ENCODE measurements around the gene COL13A1.

The COL13A1 gene

DNA sequence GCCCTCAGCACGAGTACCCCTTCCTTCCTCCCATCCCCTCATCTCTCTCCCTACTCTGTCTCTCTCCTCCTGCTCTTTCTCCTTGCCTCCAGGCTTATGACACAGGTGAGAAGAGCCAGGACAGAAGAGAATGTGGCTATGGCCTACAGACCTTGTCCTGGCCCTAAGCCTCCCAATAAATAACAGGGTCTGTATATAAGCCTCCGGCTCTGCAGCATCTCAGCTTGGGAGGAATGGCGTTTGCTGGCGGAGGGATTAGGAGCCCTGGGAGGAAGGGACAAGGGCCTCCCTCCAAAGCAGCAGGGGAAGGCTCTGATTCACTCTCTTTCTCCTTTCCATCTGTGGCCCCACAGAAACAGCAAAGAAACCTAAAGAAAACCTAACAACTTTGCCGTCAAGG, 45.8 kb downstream of the COL13A1 start:
- no peak for DNase-seq

DNA sequence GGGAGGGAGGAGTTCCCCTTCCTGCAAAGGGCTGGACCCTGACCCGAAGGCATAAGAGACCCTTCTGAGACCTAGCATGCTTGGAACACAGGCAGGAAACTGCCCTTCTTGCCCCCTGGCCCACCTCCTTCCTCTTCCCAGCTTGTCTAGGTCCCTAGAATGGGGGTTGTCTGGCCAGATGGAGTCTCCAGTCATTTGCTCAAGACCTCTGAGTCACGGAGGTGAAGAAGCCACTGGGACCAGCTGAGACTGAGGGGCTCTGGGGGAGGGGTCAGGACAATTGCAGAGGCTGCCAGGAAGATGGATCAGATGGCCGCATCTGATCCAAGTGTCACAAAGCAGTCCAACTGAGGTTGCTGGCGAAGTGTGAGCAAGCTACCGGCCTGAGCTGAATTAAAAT, 46.2 kb downstream of the COL13A1 start:
- DNase-seq, result no peak

DNA sequence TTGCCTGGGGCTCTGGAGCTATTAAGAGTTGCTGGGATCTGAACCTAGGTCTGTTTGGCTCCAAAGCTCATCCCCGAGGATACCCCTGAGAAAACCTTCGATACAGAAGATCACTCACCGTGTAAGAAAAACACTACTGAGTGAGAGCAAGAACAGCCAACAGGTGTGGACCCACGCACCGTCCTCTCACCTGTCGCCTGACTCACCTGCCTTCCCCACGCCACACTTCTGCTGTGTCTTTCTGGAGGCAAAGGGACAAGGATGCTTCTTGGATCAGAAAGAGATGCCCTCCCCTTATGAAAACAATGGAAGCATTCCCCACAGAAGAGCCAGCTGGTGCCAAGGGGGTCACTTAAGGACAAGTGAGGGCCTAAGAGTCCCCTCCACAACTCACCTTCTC, 46.7 kb downstream of the COL13A1 start:
- no peak for DNase-seq

DNA sequence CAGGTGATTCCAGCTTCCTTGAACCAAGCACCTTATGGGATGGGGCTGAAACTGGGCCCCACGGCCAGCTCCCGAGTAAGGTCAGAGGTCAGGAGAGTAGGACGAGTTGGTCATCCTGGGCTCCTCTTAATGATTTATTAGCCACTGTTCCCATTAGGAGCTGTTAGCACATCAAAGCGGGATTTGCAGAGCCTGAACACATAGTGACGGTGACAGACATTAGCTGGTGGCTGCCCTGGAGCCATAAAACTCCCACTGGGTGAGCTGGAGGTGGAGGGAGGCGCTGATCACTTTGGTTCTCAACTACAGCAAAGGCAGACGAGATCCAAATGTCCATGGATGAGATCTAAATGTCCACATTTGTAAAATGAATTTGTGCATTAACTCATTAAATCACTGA, 48.1 kb downstream of the COL13A1 start:
- no peak for DNase-seq

DNA sequence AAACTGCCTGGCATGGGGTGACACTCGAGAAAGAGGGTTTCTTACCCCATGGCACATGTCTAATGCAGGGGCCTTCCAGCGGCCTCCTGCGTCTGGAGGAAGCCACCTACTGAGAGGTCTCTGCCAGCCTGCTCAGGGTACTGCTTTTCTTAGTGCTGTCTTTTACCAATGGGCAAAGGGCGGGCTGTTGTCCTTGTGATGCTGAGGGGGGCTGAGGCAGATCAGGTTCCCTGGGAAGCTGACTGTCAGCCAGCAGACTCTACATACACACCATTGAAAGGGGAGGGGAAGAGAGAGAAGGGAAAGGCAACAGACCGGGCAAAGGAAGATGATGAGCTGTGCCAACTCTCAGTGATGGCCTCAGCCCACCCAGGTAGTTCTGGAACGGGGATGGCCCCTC, 48.7 kb downstream of the COL13A1 start:
- no peak for DNase-seq

DNA sequence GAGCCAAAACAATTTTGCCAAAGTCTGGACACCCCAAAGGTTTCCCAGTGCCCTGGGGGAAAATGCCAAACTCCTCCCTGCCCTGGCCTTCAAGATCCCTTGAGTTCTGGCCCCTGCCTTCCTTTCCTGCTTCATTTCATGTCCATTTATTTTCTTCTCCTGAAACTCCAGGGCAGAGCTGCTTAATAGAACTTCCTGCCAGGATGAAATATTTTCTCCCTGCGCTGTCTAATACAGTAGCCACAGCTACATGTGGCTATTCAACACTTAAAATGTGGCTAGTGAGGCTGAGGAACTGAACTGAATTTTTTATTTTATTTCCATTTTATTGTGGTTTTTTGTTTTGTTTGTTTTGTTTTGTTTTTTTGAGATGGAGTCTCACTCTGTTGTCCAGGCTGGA, 49.6 kb downstream of the COL13A1 start:
- DNase-seq, result peak; percentile 17

DNA sequence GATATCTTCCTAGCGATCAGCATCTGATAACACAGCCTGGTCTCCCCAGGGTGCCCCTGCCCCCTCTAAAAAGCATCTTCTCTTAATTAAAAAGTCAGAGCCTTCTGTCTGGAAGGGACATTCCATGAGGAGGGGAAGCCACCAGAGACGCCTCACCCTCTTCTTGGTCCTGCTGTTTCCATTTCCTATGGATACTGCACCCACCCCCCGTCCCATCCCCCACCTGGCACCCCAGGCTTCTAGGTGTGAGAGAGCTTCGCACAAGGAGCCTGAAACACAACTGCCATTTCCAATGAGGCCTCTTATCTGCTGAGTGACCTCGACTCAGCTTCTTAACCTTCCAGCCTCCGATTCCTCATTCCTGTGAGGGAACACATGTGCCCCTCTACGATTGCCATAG, 51.4 kb downstream of the COL13A1 start:
- DNase-seq, result no peak

DNA sequence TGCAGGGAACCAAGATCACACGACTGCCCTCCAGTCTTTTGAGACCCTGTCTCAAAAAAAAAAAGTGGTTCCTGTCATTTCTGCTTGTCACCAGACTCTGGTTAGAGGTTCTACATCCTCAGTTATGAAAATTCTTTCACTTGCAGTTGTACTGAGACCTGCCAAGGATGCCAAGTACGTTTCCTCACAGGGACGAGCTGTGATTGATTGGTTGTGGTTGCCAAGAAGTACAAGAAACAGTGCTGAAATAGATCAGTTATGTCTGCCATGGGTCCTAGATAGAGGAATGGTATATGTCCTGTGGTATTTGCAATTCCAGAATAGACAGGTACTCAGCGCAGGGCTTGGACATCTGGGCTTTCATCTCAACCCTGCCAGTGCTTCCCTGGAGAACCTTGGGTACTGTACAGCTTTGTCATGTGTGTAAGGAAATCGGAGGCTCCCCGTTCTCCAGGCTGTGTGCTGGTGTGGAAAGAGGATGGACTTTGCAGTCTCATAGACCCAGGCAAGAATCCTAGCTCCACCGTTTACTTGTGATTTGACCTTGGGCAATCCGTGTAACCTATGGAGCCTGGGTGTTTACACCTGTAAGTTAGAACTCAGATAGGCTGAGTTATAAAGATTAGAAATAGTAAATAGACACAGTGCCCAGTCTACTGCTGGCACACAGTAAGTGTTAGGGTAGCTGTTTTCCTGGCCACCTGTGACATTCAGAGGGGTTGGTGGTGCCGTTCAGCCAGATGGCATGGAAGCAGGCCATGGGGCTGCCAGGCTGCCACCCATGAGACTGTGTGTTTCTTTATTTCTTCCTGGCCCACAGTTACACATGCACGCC, 53.0 kb downstream of the COL13A1 start:
- DNase-seq, result no peak

DNA sequence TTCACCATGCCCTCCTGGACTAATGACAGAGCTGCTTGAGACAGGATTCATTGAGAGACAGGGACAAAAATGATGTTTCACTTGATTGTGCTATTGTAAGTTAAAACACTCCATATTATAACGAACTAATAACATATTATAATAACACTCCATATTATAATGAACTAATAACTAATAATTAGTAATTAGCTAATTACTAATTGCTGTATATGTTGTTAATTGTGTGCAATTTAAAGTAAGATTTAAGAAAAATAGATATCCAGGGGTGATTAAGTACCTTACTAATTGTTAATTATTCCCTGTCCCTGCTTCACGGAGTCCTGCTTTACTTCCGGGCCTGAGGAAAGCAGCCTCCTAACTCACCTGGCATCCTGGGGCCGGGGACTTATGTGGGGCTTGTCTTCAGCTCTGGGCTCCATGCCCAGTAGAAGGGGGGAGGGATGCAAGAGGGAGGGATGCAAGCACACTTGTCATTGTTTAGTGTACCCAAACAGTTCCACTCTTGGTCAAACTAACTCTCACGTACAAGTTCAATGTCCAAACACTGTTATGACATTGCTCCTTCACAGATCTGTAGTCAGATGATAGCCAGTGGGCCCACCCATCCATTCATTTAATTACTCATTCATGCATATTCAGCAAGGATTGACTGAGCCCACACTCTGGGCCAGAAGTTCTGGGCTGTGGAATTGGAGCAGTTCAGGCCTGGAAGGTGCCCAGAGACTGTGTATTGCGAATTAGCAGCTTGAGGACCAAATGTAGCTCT, 53.8 kb downstream of the COL13A1 start:
- DNase-seq, result no peak

DNA sequence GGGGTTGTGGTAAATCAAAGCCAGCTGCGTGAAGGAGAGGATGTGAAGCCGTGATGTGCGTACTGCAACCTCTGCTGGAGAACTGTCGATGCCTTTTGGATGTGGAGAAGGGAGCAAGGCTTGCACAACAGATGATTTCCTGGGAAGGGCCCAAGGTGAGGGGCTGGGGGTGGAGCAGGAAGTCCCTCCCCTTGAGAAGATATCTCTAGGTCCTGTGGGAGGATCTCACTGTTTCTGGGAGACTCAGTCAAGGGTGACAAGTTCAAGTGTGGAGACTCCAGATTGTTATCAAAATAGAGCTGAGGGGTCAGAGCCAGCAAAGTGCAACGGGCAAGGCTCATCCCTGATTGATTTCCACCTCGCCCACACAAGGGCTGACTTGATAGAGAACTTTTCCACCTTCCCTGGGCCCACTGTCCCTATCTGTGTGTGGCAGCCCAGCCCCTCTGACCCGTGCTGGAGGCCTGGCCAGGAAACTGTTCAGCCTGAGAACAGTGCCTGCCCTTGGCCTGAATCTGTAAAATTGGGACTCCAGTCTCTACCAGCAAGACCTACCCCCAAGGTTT, 55.0 kb downstream of the COL13A1 start:
- no peak for DNase-seq

DNA sequence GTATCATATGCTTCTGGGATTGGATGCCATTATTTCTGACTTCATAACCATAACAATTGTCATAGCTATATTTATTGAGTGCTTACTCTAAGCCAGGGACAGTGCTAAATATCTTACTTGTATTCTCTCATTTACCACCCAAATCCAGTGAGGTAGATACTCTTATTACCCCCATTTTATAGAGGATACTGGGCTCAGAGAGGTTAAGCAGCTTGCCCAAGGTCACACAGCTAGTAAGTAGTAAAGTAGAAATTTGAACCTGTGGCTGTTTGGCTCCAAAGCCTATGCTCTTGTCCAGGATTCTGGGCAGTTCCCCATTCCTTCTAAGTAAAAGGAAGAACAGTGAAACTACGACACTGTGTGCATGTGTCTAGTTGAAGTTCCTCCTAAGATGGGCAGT, 56.5 kb downstream of the COL13A1 start:
- no peak for DNase-seq

DNA sequence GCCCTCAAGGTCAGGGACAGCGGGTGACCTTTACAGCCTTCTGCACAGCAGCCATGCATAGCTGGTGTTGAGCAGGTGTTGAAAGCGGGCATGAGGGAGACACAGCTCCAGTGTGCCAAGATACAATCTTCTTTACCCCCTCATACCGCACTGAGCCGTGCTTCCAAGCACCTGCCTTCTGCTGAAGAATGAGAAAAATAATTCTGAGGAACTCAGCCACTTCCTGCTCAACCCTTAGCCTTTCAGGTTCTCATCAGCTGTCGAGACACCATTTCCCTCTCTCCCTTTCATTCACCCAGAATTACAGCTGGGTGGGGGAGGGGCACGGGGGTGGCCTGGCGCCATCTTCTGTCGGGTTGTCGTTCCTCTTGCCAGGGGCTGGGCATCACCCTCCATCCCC, 58.6 kb downstream of the COL13A1 start:
- no peak for DNase-seq

DNA sequence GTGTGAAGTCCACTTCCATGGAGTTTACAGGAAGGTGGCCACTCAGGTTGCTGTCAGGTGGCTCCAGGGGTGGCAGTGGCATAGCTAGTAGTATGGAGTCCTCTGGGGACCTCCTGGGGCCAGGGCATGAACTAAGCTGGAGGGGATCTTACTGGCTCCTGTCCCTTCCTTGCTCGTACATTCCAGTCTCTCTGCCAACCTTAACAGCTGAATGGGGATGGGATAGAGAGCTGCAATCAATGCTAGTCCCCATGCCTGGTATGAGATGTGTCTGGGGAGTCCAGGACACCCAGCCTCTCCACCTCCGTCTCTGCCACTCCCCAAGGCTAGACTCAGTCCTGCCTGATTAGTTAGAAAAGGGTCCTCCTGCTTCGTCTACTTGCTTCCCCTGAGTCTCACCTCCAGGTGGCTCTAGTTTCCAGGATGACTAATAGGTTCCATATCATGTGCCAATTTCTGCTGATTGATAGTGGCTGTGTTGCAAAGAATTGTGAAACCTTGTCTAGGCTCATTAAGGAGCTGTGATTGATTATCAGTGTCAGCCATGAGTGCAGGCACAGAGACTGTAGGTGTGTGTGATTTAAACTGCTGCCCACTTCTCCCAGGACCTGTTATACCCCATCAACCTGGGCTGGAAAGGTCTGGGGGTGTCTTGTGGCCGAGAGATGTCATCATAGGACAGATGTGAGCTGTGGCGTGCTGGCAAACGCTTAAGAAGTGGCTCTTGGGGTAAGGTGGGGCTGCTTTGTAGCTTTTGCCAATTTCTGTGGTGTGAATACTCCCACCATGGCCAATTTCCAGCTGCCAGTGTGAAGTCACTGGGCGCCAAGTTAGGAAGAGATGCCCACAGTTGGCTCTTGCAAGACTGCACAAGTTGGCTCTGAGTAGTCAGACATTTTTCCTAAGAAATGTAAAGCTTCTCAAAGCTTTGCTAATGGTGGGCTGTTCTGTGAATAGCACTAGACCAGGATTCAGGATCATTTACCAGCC, 59.8 kb downstream of the COL13A1 start:
- DNase-seq, result peak; percentile 90

DNA sequence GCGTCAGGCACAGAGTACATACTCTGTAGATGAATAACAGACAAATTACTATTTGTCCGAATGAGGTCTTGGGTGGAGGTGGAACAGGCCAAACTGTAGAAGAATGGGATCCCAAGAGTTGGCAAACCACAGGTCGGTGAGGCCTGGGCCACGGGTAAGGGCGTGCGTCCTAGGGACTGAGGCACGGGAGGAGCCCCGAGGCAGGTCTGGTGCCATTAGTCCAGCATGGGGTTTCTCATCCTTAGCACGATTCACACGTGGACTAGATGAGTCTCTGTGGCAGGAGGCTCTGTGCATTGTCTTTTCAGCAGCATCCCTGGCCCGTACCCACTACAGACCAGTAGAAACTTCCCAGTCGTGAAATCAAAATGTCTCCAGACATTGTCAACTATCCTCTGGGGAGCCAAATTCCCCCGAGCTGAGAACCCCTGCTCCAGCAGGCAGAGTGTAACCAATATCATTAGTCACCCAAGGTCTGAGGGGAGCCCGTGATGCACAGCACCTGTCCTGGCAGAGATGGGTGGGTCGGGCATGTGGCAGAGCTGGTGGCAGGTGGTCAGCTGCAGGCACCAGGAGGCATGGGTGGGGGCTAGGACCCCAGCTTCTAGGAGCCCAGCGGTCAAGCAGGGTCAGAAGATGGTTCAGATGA, 61.3 kb downstream of the COL13A1 start:
- no peak for DNase-seq

DNA sequence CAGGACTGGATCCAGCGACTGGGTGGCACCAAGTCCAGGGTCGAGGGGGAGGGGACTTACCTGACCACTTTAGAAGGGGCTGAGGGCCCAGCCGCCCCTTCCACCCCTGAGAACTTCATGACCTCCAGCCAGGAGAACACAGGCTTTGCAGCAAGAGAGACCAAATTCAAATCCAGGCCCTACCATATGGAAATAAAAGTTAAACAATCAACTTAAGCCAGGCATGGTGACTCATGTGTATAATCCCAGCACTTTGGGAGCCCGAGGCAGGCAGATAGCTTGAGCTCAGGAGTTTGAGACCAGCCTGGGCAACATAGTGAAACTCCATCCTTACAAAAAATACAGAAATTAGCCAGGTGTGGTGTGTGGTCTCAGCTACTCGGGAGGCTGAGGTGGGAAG, 61.9 kb downstream of the COL13A1 start:
- DNase-seq, result peak; percentile 47

DNA sequence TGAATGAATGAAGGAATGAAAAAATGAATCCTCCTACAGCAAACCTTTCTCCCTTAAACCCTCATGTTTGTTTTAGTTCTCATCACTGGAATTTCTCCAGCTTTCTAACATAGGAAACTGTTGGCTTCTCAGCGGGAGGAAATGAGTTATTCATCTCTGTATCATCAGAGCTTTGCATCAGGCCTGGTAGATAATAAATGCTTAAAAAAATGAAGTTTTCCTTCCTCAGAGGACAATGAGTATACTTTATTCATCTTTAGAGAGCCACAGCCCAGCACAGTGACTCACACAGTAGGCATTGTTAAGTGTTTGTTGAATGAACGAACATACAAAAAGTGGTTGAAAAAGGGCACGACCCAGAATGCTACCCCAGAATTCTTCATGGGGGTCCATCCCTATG, 62.6 kb downstream of the COL13A1 start:
- peak; percentile 89 for DNase-seq

DNA sequence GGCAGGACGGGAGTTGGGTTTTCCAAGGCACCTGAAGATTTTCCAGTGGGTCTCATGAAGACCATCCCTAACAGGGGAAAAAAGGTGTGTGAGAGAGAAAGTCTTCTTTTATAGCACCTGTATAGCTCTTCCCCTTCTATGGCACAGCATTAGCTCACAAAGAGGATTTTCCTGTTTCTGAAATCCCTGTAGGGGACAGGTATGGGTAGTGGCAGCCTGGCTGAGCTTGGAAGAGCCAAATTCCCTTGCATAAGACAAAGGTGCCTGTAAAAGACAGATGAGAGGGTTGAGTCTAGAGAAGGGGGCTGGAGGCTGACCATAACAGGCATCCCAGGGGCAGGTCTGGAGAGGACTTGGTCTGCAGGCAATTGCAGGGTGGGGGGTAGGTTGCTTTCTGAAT, 63.7 kb downstream of the COL13A1 start:
- DNase-seq, result no peak

DNA sequence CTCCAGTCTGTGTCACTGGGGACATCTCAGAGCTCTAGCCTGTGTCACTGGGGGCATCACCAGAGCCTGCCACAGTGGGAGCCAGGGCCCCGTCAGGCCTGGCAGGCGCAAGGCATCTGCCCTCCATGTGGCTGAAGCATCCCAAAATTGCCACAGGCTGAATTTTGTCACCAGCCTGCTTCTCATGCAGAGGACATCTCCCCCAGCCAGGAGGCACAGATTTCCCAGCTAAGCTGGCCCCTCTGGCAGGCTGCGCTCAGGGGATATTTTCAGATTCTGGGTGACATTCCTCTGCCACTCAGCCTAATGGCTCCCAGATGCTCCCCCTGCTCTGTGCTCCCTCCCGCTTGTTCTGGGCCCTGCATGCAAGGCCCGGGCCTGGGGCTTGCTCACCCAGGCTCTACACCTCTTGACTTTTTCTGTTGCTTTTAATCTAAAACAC, 64.6 kb downstream of the COL13A1 start:
- no peak for DNase-seq

DNA sequence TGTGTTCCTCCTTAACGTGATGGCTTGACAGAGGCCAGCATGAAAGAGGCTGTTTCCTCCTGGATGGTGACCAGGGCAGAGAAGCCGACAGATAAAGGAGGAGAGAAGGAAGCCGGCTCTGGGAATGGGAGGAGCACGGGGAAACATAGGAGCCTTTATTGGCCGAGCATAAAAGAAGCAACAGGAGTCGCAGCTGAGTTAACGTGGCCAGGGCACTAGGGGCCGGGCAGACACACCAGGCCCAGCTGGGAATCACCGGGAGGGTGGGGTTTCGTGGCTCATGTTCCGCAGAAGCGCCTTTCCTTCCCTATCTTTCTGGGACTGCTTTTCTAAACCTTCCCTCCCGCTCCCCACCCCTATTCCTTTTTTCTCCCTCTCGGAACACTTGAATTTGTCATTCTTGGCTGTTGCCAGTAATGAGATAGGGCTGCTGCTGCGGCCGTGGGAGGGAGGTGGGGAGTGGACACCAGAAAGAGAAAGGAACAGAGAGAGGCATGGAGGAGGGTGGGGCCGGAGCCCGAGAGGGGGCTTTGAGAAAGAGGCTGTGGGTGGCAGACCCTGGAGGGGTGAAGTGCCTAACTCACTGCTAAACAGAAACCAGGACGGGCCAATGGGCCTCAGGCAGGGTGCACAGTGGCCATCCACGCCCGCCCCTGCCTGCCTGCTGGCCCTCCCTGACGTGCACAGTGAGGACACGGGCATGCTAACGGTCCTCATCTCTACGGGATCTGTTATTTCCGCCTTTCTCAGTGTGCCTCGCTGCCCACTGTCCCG, 65.2 kb downstream of the COL13A1 start:
- peak; percentile 77 for DNase-seq

DNA sequence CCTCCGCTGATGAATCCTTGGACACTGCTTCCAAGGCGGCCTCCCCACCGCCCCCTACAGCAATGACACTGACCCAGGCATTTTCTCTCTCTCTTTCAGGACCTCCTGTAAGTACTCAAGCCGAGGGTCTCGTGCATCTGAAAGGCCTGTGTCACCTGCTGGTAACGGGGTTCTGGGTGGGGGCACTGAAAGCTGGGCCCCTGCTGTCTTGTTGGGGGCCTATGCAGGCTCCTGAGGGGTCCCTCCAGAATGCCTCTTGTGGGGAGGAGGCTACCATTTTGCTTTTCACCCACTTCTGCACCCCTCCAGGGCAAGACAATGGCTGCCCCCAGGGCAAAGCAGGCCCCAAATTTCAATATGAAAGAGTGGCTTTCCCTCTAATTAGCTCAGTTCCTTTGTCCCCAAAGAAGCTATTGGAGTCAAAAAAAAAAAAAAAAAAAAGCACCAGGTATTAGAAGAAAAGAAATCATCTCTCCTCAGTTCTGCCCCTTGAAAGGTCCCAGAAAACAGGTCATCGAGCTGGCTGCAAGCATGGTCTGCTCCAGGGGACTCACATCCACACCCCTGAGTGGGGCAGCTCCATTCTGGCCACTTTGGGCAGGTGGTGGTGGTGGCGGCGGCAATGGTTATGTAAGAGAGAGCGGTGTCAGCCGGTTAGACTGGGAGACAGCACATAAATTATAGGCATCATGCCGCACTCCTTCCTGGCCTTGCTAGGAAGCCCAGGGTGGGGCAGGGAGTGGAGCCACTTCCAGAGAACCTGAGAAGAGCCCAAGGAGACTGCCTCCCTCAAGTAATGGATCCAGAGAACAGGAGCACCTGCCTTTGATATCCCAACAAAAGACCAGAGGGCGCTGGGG, 66.2 kb downstream of the COL13A1 start:
- no peak for DNase-seq

All from fibroblast of skin of abdomen (primary cell).